Keratinocyte (primary cell): ENCODE data around the gene MDM2. TPM values are rescaled to one million over a fixed set of nuclear protein-coding genes. Genes with fewer than 3 reads are reported as not detected.

ENCODE experiments used
- DNase-seq: peaks from one replicate; pipeline ENCODE4 v3.0.0-alpha.2; 2011; ENCODE audit warnings: low read depth, missing footprints, low spot score
- FAIRE-seq: peaks from 2 replicates; lab custom pipeline; 2011; peaks lifted over from hg19 to GRCh38; lab: Jason Lieb, UNC
- H2AFZ ChIP-seq: 2 replicates; pipeline ENCODE4 v1.6.0; 2012; ENCODE audit warnings: low read length, control low read depth, inconsistent platforms; ENCODE audit not compliant: control insufficient read depth
- H3K27ac ChIP-seq: 2 replicates; pipeline ENCODE4 v1.5.1; 2011; ENCODE audit warnings: low read length; ENCODE audit not compliant: control insufficient read depth, insufficient read depth
- H3K27me3 ChIP-seq: 3 replicates; pipeline ENCODE4 v1.6.0; 2011; ENCODE audit warnings: low read length; ENCODE audit not compliant: control insufficient read depth, insufficient read depth; ENCODE audit errors: extremely low read depth
- H3K36me3 ChIP-seq, 2 experiments: 2 replicates in 1 of 2; 3 replicates in 1 of 2; pipeline ENCODE4 v1.5.1; 2011; ENCODE audit warnings: low read length in 2 of 2, mild to moderate bottlenecking in 1 of 2; ENCODE audit not compliant: control insufficient read depth in 2 of 2, insufficient read depth in 2 of 2; ENCODE audit errors: extremely low read depth in 1 of 2
- H3K4me1 ChIP-seq: 3 replicates; pipeline ENCODE4 v1.5.1; 2011; ENCODE audit warnings: low read length; ENCODE audit not compliant: control insufficient read depth, insufficient read depth; ENCODE audit errors: extremely low read depth
- H3K4me2 ChIP-seq: 3 replicates; pipeline ENCODE4 v1.6.0; 2011; ENCODE audit warnings: low read depth, low read length; ENCODE audit not compliant: control insufficient read depth, insufficient read depth; ENCODE audit errors: extremely low read depth
- H3K4me3 ChIP-seq, 3 experiments: fragments of 200-600 bp in 1 of 3; sonication (generic) in 1 of 3; 2 replicates in 2 of 3; 3 replicates in 1 of 3; pipeline ENCODE4 v1.5.1; 2011 to 2016; ENCODE audit warnings: low read length in 3 of 3, mild to moderate bottlenecking in 3 of 3, control low read depth in 2 of 3, inconsistent platforms in 1 of 3, low read depth in 1 of 3, mixed read lengths in 1 of 3, mixed run types in 1 of 3, moderate library complexity in 1 of 3; ENCODE audit not compliant: control insufficient read depth in 2 of 3, insufficient read depth in 2 of 3; ENCODE audit errors: extremely low read depth in 1 of 3
- H3K79me2 ChIP-seq: 2 replicates; pipeline ENCODE4 v1.6.0; 2012; ENCODE audit warnings: low read length; ENCODE audit not compliant: control insufficient read depth, insufficient read depth
- H3K9ac ChIP-seq: 3 replicates; pipeline ENCODE4 v1.6.0; 2011; ENCODE audit warnings: low read length; ENCODE audit not compliant: control insufficient read depth, insufficient read depth; ENCODE audit errors: extremely low read depth
- H3K9me1 ChIP-seq: 3 replicates; pipeline ENCODE4 v1.6.0; 2011; ENCODE audit warnings: low read length; ENCODE audit not compliant: control insufficient read depth, insufficient read depth; ENCODE audit errors: extremely low read depth
- H3K9me3 ChIP-seq: 2 replicates; pipeline ENCODE4 v1.5.1; 2012; ENCODE audit warnings: low read depth, low read length; ENCODE audit not compliant: control insufficient read depth
- H4K20me1 ChIP-seq: 3 replicates; pipeline ENCODE4 v1.6.0; 2011; ENCODE audit warnings: low read length; ENCODE audit not compliant: control insufficient read depth, insufficient read depth; ENCODE audit errors: extremely low read depth
- EZH2 ChIP-seq: IDR thresholded peaks from one replicate; pipeline ENCODE4 v1.6.1; 2012; ENCODE audit warnings: inconsistent platforms, mild to moderate bottlenecking, low read length, moderate library complexity
- dilution Hi-C: fragments of 300-500 bp; cut with MboI; formaldehyde crosslinking; loops from one replicate; pipeline ENCODE4 v1.7.0; 2020; ENCODE audit warnings: low sequenced_read_pairs; ENCODE audit not compliant: extremely low pct_ligation_motif_present
- polyA plus RNA-seq, 5 experiments: library from polyadenylated mRNA; depleted of rRNA in 3 of 5; stranded (reverse) in 3 of 5; stranded (forward) in 1 of 5; unstranded in 1 of 5; fragments of >200 nt; gene quantifications; 1 replicate in 1 of 5; 2 replicates in 3 of 5; 3 replicates in 1 of 5; pipeline versions ENCODE4 v1.2.1 to v1.2.3, GENCODE V29; 2011 to 2012; ENCODE audit warnings: missing spikeins in 2 of 5, low read depth in 1 of 5, low replicate concordance in 1 of 5
- TF ChIP-seq, protein P1 (sequence below), 3 experiments: IDR thresholded peaks in 1 of 3; conservative IDR thresholded peaks in 1 of 3; optimal IDR thresholded peaks in 1 of 3; 2 replicates in 2 of 3; 3 replicates in 1 of 3; pipeline versions ENCODE3 to v1.5.1; 2011; ENCODE audit warnings: low read length in 3 of 3, mild to moderate bottlenecking in 3 of 3, moderate library complexity in 2 of 3, control low read depth in 1 of 3, inconsistent platforms in 1 of 3; ENCODE audit not compliant: insufficient read depth in 2 of 3; ENCODE audit errors: extremely low read depth in 1 of 3

Gene MDM2
- polyA plus RNA-seq, 1 donor (not counting 4 experiments of a cell fraction or from before 2014, with no cell fraction given), result 55.0 TPM

DNA sequence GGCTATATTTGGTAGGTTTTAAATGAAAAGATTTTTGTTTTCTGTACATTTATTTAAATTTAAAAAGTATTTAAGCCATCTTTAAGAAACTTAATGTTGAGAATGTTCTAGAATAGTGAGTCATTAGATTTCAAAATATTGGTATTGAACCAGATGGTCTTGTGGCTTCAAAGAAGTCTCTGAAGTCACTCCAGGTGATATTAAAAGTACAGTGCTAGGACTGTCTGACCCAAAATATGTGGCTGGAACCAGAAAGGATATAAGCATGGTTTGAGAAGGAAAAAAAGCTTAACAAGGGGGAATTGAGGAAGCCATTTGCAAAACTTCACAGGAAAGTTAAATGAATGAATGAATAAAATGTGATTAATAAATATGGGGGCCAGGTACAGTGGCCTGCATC lies 28.7 kb upstream of the MDM2 start:
- Histone ChIP-seq H3K79me2 (no peaks in the 10 kb centered on the region), H3K27me3 (no peaks in the 10 kb centered on the region), H4K20me1 (no peaks in the 10 kb centered on the region), H3K4me1 (peaks cover 12% of the 10 kb centered on the region), H3K27ac (no peak overlapping the region), H3K4me2 (no peak overlapping the region), H3K9me3 (no peaks in the 10 kb centered on the region), H3K9ac (no peak overlapping the region), H2AFZ (no peak overlapping the region), H3K36me3 (no peaks in the 10 kb centered on the region), H3K4me3 (no peak overlapping the region), H3K9me1 (no peaks in the 10 kb centered on the region)
- DNase-seq (no peak), FAIRE-seq (no peak)
- dilution Hi-C loops, result no loop called here
- TF ChIP-seq, protein P1, sequence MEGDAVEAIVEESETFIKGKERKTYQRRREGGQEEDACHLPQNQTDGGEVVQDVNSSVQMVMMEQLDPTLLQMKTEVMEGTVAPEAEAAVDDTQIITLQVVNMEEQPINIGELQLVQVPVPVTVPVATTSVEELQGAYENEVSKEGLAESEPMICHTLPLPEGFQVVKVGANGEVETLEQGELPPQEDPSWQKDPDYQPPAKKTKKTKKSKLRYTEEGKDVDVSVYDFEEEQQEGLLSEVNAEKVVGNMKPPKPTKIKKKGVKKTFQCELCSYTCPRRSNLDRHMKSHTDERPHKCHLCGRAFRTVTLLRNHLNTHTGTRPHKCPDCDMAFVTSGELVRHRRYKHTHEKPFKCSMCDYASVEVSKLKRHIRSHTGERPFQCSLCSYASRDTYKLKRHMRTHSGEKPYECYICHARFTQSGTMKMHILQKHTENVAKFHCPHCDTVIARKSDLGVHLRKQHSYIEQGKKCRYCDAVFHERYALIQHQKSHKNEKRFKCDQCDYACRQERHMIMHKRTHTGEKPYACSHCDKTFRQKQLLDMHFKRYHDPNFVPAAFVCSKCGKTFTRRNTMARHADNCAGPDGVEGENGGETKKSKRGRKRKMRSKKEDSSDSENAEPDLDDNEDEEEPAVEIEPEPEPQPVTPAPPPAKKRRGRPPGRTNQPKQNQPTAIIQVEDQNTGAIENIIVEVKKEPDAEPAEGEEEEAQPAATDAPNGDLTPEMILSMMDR (optimal IDR thresholded peaks at IDR 0.05 in 1 of 3, IDR thresholded peaks at IDR 0.05 in 1 of 3, conservative IDR thresholded peaks at IDR 0.05 in 1 of 3; ENCODE audit: extremely low read depth in 1 of 3, insufficient read depth in 2 of 3, low read length in 3 of 3), result no peak
- no peak for TF ChIP-seq EZH2

DNA sequence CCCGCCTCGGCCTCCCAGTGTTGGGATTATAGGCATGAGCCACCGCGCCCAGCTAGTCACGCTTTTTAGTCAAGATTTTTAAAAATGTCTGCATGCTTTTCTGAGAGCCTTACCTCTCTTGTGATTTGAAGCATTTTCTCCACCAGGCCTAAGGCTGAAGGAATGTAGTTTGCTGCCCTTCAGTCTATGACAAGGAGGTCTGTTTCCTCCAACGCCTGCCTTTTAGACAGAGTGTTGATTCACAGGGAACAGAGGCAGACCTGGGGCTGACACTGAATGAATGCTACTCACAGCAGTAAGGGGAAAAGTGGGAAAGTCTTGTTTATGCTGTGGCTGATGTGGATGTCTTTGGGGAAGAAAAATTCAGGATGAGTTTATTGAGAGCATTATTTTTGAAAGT lies 27.2 kb upstream of the MDM2 start:
- Histone ChIP-seq H3K9me3 (no peaks in the 10 kb centered on the region), H3K27ac (no peak overlapping the region), H4K20me1 (no peaks in the 10 kb centered on the region), H2AFZ (peak overlapping the region; percentile 74), H3K27me3 (no peaks in the 10 kb centered on the region), H3K4me1 (peaks cover 18% of the 10 kb centered on the region), H3K79me2 (no peaks in the 10 kb centered on the region), H3K9ac (no peak overlapping the region), H3K4me2 (no peak overlapping the region), H3K36me3 (no peaks in the 10 kb centered on the region), H3K4me3 (no peak overlapping the region), H3K9me1 (no peaks in the 10 kb centered on the region)
- no peak for TF ChIP-seq EZH2
- TF ChIP-seq, protein P1 (optimal IDR thresholded peaks at IDR 0.05 in 1 of 3, IDR thresholded peaks at IDR 0.05 in 1 of 3, conservative IDR thresholded peaks at IDR 0.05 in 1 of 3; ENCODE audit: extremely low read depth in 1 of 3, insufficient read depth in 2 of 3, low read length in 3 of 3), result no peak
- DNase-seq (no peak), FAIRE-seq (no peak)
- dilution Hi-C loops, result no loop called here
